Panc1 (cell line): ENCODE measurements around the gene MAPRE2. TPM values are rescaled to one million over a fixed set of nuclear protein-coding genes. Genes with fewer than 3 reads are reported as not detected.

ENCODE experiments used
- ATAC-seq: fragments of 200-7000 bp; cut with Tn5 transposase; 2 replicates; pipeline ENCODE4 v1.9.1; 2020; ENCODE audit warnings: mild to moderate bottlenecking, moderate library complexity
- BruUV-seq: library from RNA; stranded (reverse); fragments of 400-500 nt; replicated peaks from 2 replicates; lab custom pipeline; 2021; lab: Mats Ljungman, UMichigan
- CTCF ChIA-PET: fragments of 300-600 bp; sonication (Branson Sonifier 250); formaldehyde crosslinking; loops from one replicate; lab custom pipeline; 2022; ENCODE audit warnings: antibody characterized with exemption; lab: Charles Lee
- POLR2A ChIA-PET: fragments of 300-600 bp; sonication (Branson Sonifier 250); formaldehyde crosslinking; loops from one replicate; lab custom pipeline; 2022; ENCODE audit warnings: antibody characterized with exemption; lab: Charles Lee
- DNase-seq: peaks from one replicate; pipeline ENCODE4 v3.0.0-alpha.2; 2010; ENCODE audit warnings: low read depth, low spot score
- H3K27ac ChIP-seq: 2 replicates; pipeline ENCODE4 v1.5.1; 2011; ENCODE audit warnings: mild to moderate bottlenecking, low read length, inconsistent platforms
- H3K27me3 ChIP-seq: fragments of 200-500 bp; sonication (Bioruptor generic); 2 replicates; pipeline ENCODE4 v1.6.0; 2014; ENCODE audit warnings: low read length, inconsistent platforms; ENCODE audit not compliant: control insufficient read depth, insufficient read depth
- H3K36me3 ChIP-seq: fragments of 200-500 bp; sonication (Bioruptor generic); 2 replicates; pipeline ENCODE4 v1.5.1; 2014; ENCODE audit warnings: inconsistent platforms, mild to moderate bottlenecking, low read length, moderate library complexity; ENCODE audit not compliant: control insufficient read depth, insufficient read depth
- H3K4me1 ChIP-seq: 2 replicates; pipeline ENCODE4 v1.5.1; 2011; ENCODE audit warnings: inconsistent platforms, mild to moderate bottlenecking, low read length, moderate library complexity; ENCODE audit not compliant: control insufficient read depth, insufficient read depth
- H3K4me3 ChIP-seq, 2 experiments: 2 replicates each; pipeline ENCODE4 v1.5.1; 2011 to 2012; ENCODE audit warnings: low read depth in 2 of 2, low read length in 2 of 2, mild to moderate bottlenecking in 2 of 2, inconsistent platforms in 1 of 2, moderate library complexity in 1 of 2
- H3K9me3 ChIP-seq: fragments of 200-500 bp; sonication (Bioruptor generic); 2 replicates; pipeline ENCODE4 v1.5.1; 2014; ENCODE audit warnings: low read depth, mild to moderate bottlenecking, inconsistent platforms, low read length, moderate library complexity; ENCODE audit not compliant: control insufficient read depth, insufficient read depth
- POLR2AphosphoS5 ChIP-seq: IDR thresholded peaks from 2 replicates; pipeline ENCODE4 v1.6.1; 2012; ENCODE audit warnings: mild to moderate bottlenecking, low read depth, low read length, moderate library complexity
- SIN3A ChIP-seq: IDR thresholded peaks from 2 replicates; pipeline ENCODE4 v1.6.1; 2012; ENCODE audit warnings: low read depth, mild to moderate bottlenecking, low read length, moderate library complexity, borderline replicate concordance; ENCODE audit not compliant: insufficient read depth
- TCF7L2 ChIP-seq: IDR thresholded peaks from 2 replicates; pipeline ENCODE4 v1.6.1; 2011; ENCODE audit warnings: mild to moderate bottlenecking, low read depth, low read length, inconsistent platforms
- in situ Hi-C: cut with HindIII; loops from 2 replicates; pipeline ENCODE4 v1.10.0; 2016; ENCODE audit warnings: low sequenced_read_pairs, low pct_unique_long_range_greater_than_20kb
- intact Hi-C: fragments of 100-400 bp; cut with micrococcal nuclease; formaldehyde crosslinking; loops from one replicate; pipeline ENCODE4 v1.10.0; 2022; ENCODE audit not compliant: unreplicated experiment
- total RNA-seq: library from RNA; stranded (reverse); gene quantifications from one replicate; pipeline ENCODE4 v1.2.1, GENCODE V29; 2021; ENCODE audit not compliant: unreplicated experiment
- TF ChIP-seq, protein P1 (sequence below): fragments of 450-650 bp; IDR thresholded peaks from 2 replicates; pipeline ENCODE4 v1.5.1; 2017; ENCODE audit warnings: mild to moderate bottlenecking
- TF ChIP-seq, protein P2 (sequence below), 2 experiments: IDR thresholded peaks; 2 replicates each; pipeline ENCODE4 v1.6.1; 2011 to 2012; ENCODE audit warnings: low read depth in 2 of 2, control low read depth in 1 of 2, low read length in 1 of 2, mild to moderate bottlenecking in 1 of 2, moderate library complexity in 1 of 2; ENCODE audit not compliant: insufficient read depth in 1 of 2

MAPRE2 gene
- total RNA-seq, 1 experiment from 2014 or later: 14.1 TPM

GRCh38 chr18:35083174-35083712 lies 42.0 kb downstream of the MAPRE2 start:
- TF ChIP-seq, protein P1, sequence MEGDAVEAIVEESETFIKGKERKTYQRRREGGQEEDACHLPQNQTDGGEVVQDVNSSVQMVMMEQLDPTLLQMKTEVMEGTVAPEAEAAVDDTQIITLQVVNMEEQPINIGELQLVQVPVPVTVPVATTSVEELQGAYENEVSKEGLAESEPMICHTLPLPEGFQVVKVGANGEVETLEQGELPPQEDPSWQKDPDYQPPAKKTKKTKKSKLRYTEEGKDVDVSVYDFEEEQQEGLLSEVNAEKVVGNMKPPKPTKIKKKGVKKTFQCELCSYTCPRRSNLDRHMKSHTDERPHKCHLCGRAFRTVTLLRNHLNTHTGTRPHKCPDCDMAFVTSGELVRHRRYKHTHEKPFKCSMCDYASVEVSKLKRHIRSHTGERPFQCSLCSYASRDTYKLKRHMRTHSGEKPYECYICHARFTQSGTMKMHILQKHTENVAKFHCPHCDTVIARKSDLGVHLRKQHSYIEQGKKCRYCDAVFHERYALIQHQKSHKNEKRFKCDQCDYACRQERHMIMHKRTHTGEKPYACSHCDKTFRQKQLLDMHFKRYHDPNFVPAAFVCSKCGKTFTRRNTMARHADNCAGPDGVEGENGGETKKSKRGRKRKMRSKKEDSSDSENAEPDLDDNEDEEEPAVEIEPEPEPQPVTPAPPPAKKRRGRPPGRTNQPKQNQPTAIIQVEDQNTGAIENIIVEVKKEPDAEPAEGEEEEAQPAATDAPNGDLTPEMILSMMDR: no peak
- no peak for TF ChIP-seq TCF7L2
- no peak for TF ChIP-seq POLR2AphosphoS5
- TF ChIP-seq, protein P2, sequence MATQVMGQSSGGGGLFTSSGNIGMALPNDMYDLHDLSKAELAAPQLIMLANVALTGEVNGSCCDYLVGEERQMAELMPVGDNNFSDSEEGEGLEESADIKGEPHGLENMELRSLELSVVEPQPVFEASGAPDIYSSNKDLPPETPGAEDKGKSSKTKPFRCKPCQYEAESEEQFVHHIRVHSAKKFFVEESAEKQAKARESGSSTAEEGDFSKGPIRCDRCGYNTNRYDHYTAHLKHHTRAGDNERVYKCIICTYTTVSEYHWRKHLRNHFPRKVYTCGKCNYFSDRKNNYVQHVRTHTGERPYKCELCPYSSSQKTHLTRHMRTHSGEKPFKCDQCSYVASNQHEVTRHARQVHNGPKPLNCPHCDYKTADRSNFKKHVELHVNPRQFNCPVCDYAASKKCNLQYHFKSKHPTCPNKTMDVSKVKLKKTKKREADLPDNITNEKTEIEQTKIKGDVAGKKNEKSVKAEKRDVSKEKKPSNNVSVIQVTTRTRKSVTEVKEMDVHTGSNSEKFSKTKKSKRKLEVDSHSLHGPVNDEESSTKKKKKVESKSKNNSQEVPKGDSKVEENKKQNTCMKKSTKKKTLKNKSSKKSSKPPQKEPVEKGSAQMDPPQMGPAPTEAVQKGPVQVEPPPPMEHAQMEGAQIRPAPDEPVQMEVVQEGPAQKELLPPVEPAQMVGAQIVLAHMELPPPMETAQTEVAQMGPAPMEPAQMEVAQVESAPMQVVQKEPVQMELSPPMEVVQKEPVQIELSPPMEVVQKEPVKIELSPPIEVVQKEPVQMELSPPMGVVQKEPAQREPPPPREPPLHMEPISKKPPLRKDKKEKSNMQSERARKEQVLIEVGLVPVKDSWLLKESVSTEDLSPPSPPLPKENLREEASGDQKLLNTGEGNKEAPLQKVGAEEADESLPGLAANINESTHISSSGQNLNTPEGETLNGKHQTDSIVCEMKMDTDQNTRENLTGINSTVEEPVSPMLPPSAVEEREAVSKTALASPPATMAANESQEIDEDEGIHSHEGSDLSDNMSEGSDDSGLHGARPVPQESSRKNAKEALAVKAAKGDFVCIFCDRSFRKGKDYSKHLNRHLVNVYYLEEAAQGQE (IDR thresholded peaks at IDR 0.05; ENCODE audit: insufficient read depth in 1 of 2, low read depth in 2 of 2, low read length in 1 of 2): no peak
- DNase-seq (no peak), ATAC-seq (no peak)
- H3K27me3 ChIP-seq: no peaks in the 10 kb centered on the region
- intact Hi-C loops (no loop called here), in situ Hi-C loops (no loop called here)
- H3K27ac ChIP-seq: no peak overlapping the region
- H3K4me1 ChIP-seq: no peaks in the 10 kb centered on the region
- no peaks in the 10 kb centered on the region for H3K9me3 ChIP-seq
- POLR2A ChIA-PET: no interaction called here
- H3K4me3 ChIP-seq: no peak overlapping the region
- H3K36me3 ChIP-seq: no peaks in the 10 kb centered on the region; the same call in 1 of the 2 replicates
- BruUV-seq: no TSS peak
- CTCF ChIA-PET: no interaction called here

DNA sequence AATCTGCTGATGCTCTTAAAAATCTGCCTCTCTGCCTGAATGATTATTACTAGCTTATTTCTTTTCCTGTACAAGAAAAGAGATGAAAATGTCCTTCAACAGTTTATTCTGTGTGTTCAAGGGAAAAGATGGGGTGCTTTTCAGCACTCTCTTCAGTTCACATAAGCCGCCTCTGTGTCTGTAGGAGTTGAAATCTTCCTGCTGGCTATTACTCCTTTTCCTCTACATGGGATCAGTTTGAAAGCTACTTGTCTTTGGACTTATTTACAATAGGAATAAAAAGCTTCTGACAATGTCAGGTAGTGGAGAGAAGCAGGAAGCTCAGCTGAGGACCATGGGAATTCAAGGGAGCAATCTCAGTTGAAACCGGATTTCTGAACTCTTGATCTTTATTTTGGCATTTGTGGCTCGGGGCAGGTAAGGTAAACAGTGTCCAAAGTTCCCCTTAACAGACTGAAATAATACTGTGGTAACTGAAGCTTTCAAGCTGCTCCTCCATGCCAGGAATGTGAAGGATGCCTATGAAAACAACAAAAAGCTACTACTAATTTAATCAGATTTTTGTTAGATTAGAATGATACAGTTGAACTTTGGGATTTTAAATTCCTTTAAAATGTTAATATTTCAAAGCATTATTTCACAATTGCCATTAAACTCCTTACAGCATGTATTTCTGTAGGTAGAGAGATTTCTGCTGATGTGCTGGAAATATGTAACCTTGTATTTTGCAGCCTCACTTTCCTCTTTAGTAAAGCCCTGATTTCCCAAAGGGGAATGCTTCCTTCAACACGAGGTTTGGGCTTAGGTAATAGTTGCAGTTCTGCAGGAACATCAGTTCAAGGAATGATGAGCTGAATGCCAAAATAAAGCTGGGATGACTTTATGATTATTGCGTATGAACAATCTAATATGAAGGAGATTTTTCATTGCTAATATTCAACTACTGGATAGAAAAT lies 43.6 kb downstream of the MAPRE2 start:
- no peak for TF ChIP-seq TCF7L2
- TF ChIP-seq, protein P1: no peak
- TF ChIP-seq SIN3A: no peak
- TF ChIP-seq, protein P2 (IDR thresholded peaks at IDR 0.05; ENCODE audit: insufficient read depth in 1 of 2, low read depth in 2 of 2, low read length in 1 of 2): no peak
- no peak for TF ChIP-seq POLR2AphosphoS5
- Histone ChIP-seq H3K4me3 (no peak overlapping the region), H3K4me1 (no peaks in the 10 kb centered on the region), H3K27ac (no peak overlapping the region), H3K36me3 (no peaks in the 10 kb centered on the region; the same call in 1 of the 2 replicates), H3K27me3 (no peaks in the 10 kb centered on the region), H3K9me3 (no peaks in the 10 kb centered on the region)
- CTCF ChIA-PET: no interaction called here
- in situ Hi-C loops (no loop called here), intact Hi-C loops (no loop called here)
- ATAC-seq (no peak), DNase-seq (no peak)
- POLR2A ChIA-PET: interaction anchor here (0.6 kb wide), 1 partner anchor 31 kb away, joined by 3 read pairs; no protein-coding TSS in a partner anchor
- BruUV-seq: no TSS peak
